ENCODE results near the gene IRF4. TPM values are rescaled to one million over a fixed set of nuclear protein-coding genes. Genes with fewer than 3 reads are reported as not detected.
A peak's percentile ranks its signal among the peaks of the same experiment; 100 is the strongest.

IRF4 gene
- total RNA-seq, 2 experiments from 2014 or later: 409 to 439 TPM

DNA sequence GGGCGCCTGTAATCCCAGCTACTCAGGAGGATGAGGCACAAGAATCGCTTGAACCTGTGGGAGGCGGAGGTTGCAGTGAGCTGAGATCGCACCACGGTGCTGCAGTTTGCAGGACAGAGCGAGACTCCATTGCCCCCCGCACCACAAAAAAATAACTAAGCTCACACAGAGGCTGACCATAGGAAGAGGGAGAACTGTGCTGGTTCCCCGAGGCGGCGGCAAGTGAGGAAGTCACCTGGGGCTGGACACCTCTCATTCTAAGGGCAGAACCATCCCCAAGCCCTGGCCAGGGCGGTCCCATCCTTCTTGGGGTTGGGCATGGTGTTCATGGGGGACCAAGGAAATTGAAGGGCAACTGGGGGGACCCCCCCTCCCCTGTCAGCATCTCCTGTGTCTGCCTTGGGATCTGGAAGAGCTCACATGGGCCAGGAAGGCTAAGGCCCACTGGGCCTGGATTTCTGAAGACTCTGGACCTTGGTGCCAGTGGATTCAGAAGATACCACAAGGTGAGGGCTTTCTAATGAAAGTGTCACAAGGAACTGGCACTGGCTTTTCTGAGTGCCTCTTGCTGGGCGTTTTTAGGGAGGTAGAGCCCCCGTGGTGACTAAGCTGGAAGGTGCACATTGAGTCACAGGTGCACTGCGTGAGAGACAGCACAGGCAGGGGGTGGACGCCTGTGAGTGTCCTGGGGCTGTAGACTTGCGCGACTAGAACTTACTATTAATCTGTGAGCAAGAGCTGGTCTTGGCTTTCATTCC, 11.5 kb downstream of the IRF4 start:
- H3K9me3 Mint-ChIP-seq: no peaks in the 10 kb centered on the region
- DNase-seq (peak; percentile 84), ATAC-seq (peak; percentile 71)
- H3K27me3 Mint-ChIP-seq: no peaks in the 10 kb centered on the region
- H3K4me1 Mint-ChIP-seq (ENCODE audit: low read depth): peaks cover 87% of the 10 kb centered on the region
- H3K4me3 Mint-ChIP-seq: peak overlapping the region; percentile 70
- TF ChIP-seq, protein P1, sequence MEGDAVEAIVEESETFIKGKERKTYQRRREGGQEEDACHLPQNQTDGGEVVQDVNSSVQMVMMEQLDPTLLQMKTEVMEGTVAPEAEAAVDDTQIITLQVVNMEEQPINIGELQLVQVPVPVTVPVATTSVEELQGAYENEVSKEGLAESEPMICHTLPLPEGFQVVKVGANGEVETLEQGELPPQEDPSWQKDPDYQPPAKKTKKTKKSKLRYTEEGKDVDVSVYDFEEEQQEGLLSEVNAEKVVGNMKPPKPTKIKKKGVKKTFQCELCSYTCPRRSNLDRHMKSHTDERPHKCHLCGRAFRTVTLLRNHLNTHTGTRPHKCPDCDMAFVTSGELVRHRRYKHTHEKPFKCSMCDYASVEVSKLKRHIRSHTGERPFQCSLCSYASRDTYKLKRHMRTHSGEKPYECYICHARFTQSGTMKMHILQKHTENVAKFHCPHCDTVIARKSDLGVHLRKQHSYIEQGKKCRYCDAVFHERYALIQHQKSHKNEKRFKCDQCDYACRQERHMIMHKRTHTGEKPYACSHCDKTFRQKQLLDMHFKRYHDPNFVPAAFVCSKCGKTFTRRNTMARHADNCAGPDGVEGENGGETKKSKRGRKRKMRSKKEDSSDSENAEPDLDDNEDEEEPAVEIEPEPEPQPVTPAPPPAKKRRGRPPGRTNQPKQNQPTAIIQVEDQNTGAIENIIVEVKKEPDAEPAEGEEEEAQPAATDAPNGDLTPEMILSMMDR (IDR thresholded peaks at IDR 0.05): no peak
- H3K36me3 Mint-ChIP-seq (ENCODE audit: low read depth): peaks cover 93% of the 10 kb centered on the region
- ChIA-PET CTCF (interaction anchor here (0.9 to 2.8 kb wide), 11 partner anchors 9 to 174 kb away, joined by 3 to 10 read pairs (median 6); partner anchors contain the start of gene IRF4), POLR2A (interaction anchor here (0.6 to 34.4 kb wide), 34 partner anchors 2 to 1360 kb away, joined by 3 to 888 read pairs (median 4); partner anchors contain the start of genes DUSP22 and IRF4)
- peak overlapping the region; percentile 90 for H3K27ac Mint-ChIP-seq
- intact Hi-C loops (cut with micrococcal nuclease): loop anchor here (5.0 kb wide), 3 partner anchors 44 to 104 kb away; no protein-coding TSS in a partner anchor

DNA sequence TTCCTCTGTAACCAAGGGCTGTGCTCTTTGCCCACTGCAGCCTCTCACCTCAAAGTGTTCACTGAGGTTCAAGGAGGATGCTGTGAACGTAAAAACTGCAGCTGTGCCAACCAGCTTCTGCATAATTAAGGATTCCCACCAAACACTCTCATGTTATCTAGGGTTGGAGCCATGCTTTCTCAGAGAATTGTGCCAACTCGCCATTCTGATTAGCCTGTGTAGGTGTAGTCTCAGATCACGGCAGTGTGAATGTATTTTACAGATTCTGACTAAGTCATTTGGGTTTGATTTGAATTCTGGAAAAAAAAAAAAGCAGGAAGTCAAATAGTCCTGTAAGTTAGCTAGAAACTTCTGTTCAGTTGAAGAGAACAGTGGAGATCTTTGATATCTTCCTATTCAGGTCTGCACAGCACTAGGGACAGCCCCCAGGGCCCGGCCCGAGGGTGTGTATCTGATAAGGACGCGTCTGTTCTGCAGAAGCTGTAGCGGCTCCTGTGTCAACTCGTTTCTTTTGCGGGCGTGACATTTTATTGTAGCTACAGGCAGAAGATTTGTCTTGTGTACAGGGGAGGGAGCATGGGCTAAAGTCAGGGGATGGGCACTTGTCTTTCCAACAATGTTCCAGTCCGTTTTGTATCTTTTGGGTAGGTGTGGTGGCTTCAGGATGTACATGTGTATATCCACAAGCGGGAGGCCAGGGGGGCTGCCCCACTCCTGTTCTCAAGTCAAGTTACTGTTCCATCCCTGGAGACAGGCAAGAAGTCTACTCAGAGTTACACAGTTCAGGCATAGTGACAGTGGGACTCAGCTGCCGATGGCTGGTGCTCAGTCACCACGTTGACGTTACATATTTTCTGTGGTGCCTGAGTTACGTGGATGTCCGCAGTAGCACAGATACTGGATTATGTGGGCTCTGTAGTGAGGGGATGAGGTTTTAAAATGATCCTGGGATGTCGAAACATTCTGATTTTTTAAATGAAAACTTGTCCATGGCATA, 12.4 kb downstream of the IRF4 start:
- intact Hi-C loops (cut with micrococcal nuclease): loop anchor here (5.0 kb wide), 3 partner anchors 43 to 103 kb away; no protein-coding TSS in a partner anchor
- TF ChIP-seq, protein P1 (IDR thresholded peaks at IDR 0.05): no peak
- Mint-ChIP-seq H3K4me1 (ENCODE audit: low read depth) (peaks cover 87% of the 10 kb centered on the region), H3K9me3 (no peaks in the 10 kb centered on the region), H3K36me3 (ENCODE audit: low read depth) (peaks cover 93% of the 10 kb centered on the region), H3K4me3 (peak overlapping the region; percentile 70), H3K27ac (peak overlapping the region; percentile 90), H3K27me3 (no peaks in the 10 kb centered on the region)
- POLR2A ChIA-PET: interaction anchor here (0.6 to 34.4 kb wide), 38 partner anchors 3 to 406 kb away, joined by 3 to 888 read pairs (median 4); partner anchors contain the start of gene IRF4
- DNase-seq: peak; percentile 82
- peak; percentile 58 for ATAC-seq
- CTCF ChIA-PET: interaction anchor here (0.9 to 2.8 kb wide), 14 partner anchors 9 to 224 kb away, joined by 3 to 10 read pairs (median 4); partner anchors contain the start of gene IRF4

DNA sequence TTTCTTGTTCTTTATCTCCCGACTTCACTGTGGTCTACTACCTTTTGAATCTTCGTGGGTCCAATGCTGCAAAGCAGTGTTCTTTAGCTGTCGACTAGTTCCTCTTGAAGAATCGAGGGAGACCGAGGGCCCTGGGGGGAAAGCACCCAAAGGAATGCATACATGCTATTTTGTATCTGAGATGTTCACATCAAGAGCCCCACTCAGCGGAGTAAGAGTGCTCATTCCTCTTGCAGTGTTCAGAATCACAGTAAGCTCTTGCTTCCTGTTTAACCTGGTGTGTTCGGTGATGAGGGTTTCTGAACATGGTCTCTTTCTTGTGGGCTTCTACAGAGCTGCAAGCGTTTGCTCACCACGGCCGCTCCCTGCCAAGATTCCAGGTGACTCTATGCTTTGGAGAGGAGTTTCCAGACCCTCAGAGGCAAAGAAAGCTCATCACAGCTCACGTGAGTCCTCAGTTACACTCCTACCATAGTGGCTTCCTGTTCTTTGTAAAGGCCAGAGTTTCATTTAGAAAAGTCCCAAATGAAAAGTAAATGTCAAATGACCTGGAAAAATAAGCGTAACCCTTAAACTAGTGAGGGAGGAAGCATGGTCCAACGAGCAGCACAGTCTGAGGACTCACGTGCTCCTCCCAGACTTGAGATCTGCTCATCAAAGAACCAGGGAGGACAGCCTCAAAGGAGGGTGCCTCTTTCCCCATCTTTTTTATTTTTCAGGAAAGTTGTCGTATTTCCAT, 13.3 kb downstream of the IRF4 start:
- peaks cover 84% of the 10 kb centered on the region for H3K4me1 Mint-ChIP-seq (ENCODE audit: low read depth)
- H3K27ac Mint-ChIP-seq: peak overlapping the region; percentile 90
- H3K4me3 Mint-ChIP-seq: peak overlapping the region; percentile 70
- intact Hi-C loops (cut with micrococcal nuclease): loop anchor here (5.0 kb wide), 3 partner anchors 42 to 102 kb away; no protein-coding TSS in a partner anchor
- POLR2A ChIA-PET: interaction anchor here (0.6 to 34.4 kb wide), 21 partner anchors 4 to 405 kb away, joined by 3 to 888 read pairs (median 5); partner anchors contain the start of gene IRF4
- peak; percentile 7 for ATAC-seq
- peaks cover 93% of the 10 kb centered on the region for H3K36me3 Mint-ChIP-seq (ENCODE audit: low read depth)
- H3K9me3 Mint-ChIP-seq: no peaks in the 10 kb centered on the region
- H3K27me3 Mint-ChIP-seq: no peaks in the 10 kb centered on the region
- peak; percentile 49 for DNase-seq
- TF ChIP-seq, protein P1 (IDR thresholded peaks at IDR 0.05): no peak
- CTCF ChIA-PET: interaction anchor here (0.9 to 2.8 kb wide), 11 partner anchors 8 to 224 kb away, joined by 3 to 10 read pairs (median 6); no protein-coding TSS in a partner anchor

DNA sequence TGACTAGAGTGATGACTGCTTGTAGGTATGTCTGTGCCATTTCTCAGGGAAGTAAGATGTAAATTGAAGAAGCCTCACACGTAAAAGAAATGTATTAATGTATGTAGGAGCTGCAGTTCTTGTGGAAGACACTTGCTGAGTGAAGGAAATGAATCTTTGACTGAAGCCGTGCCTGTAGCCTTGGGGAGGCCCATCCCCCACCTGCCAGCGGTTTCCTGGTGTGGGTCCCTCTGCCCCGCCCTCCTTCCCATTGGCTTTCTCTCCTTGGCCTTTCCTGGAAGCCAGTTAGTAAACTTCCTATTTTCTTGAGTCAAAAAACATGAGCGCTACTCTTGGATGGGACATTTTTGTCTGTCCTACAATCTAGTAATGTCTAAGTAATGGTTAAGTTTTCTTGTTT, 16.6 kb downstream of the IRF4 start:
- CTCF ChIA-PET: interaction anchor here (0.8 to 2.0 kb wide), 7 partner anchors 11 to 148 kb away, joined by 3 to 6 read pairs (median 4); no protein-coding TSS in a partner anchor

More for the DNA sequence above, 16.6 kb downstream of the IRF4 start:
- peaks cover 88% of the 10 kb centered on the region for H3K36me3 Mint-ChIP-seq (ENCODE audit: low read depth)
- no peaks in the 10 kb centered on the region for H3K9me3 Mint-ChIP-seq
- no peak overlapping the region for H3K4me3 Mint-ChIP-seq
- no peak for DNase-seq
- peak overlapping the region; percentile 77 for H3K27ac Mint-ChIP-seq
- intact Hi-C loops (cut with micrococcal nuclease): no loop called here
- peaks cover 69% of the 10 kb centered on the region for H3K4me1 Mint-ChIP-seq (ENCODE audit: low read depth)
- TF ChIP-seq, protein P1 (IDR thresholded peaks at IDR 0.05): no peak
- no peak for ATAC-seq
- POLR2A ChIA-PET: interaction anchor here (26.0 to 34.4 kb wide), 4 partner anchors 7 to 78 kb away, joined by 630 to 888 read pairs (median 870); partner anchors contain the start of gene IRF4
- H3K27me3 Mint-ChIP-seq: no peaks in the 10 kb centered on the region
